Endothelial cell of umbilical vein (primary cell): ENCODE measurements around the gene LSM11.

Source experiments
- CTCF ChIP-seq, 2 donors: IDR thresholded peaks; 1 replicate in 1 of 2; 2 replicates in 1 of 2; pipeline ENCODE4 v1.5.1; 2011; ENCODE audit warnings: low read length in 2 of 2, mild to moderate bottlenecking in 2 of 2, moderate library complexity in 2 of 2, control low read depth in 1 of 2, inconsistent platforms in 1 of 2, low read depth in 1 of 2; ENCODE audit not compliant: insufficient read depth in 1 of 2; ENCODE audit errors: extremely low read depth in 1 of 2
- EZH2 ChIP-seq: IDR thresholded peaks from 2 replicates; pipeline ENCODE4 v1.6.1; 2012; ENCODE audit warnings: borderline replicate concordance, low read depth, mild to moderate bottlenecking, moderate library complexity, low read length, inconsistent platforms; ENCODE audit not compliant: severe bottlenecking
- GATA2 ChIP-seq: IDR thresholded peaks from 2 replicates; pipeline ENCODE4 v1.7.0; 2011; ENCODE audit warnings: low read depth, mild to moderate bottlenecking, moderate library complexity, mixed read lengths, low read length; ENCODE audit not compliant: insufficient read length, insufficient read depth
- JUN ChIP-seq: IDR thresholded peaks from 2 replicates; pipeline ENCODE4 v1.6.1; 2011; ENCODE audit warnings: borderline replicate concordance, low read depth; ENCODE audit not compliant: insufficient read length, insufficient read depth
- MAX ChIP-seq: IDR thresholded peaks from 2 replicates; pipeline ENCODE4 v1.6.1; 2011; ENCODE audit not compliant: insufficient read depth, insufficient read length
- POLR2AphosphoS5 ChIP-seq: IDR thresholded peaks from 2 replicates; pipeline ENCODE4 v1.6.1; 2012; ENCODE audit warnings: low read depth, mild to moderate bottlenecking, control low read depth, low read length, moderate library complexity; ENCODE audit not compliant: insufficient read depth

- no peak for TF ChIP-seq CTCF (IDR thresholded peaks at IDR 0.05; ENCODE audit: extremely low read depth in 1 of 2, insufficient read depth in 1 of 2, low read depth in 1 of 2, low read length in 2 of 2)
- no peak for TF ChIP-seq POLR2AphosphoS5
- no peak for TF ChIP-seq EZH2
- no peak for TF ChIP-seq MAX
- TF ChIP-seq JUN, result no peak
- no peak for TF ChIP-seq GATA2
Observed at GRCh38 chr5:157708866-157709265, 34.6 kb upstream of the LSM11 start.
